Osteoblast (primary cell): ENCODE results near the gene TMEM139. TPM values are rescaled to one million over a fixed set of nuclear protein-coding genes. Genes with fewer than 3 reads are reported as not detected.
A peak's percentile ranks its signal among the peaks of the same experiment; 100 is the strongest.

ENCODE experiments used
- DNase-seq: peaks from one replicate; pipeline ENCODE4 v3.0.0; 2011; ENCODE audit warnings: low spot score, mixed read lengths; ENCODE audit not compliant: insufficient read length; ENCODE audit errors: missing footprints
- H2AFZ ChIP-seq: 2 replicates; pipeline ENCODE4 v1.6.0; 2011; ENCODE audit warnings: mild to moderate bottlenecking, low read length
- H3K27ac ChIP-seq: 2 replicates; pipeline ENCODE4 v1.5.1; 2011; ENCODE audit warnings: mild to moderate bottlenecking, low read depth, low read length, moderate library complexity
- H3K27me3 ChIP-seq: 2 replicates; pipeline ENCODE4 v1.6.0; 2012; ENCODE audit warnings: mild to moderate bottlenecking, control low read depth, inconsistent platforms, low read length, moderate library complexity; ENCODE audit not compliant: insufficient read depth
- H3K36me3 ChIP-seq: 2 replicates; pipeline ENCODE4 v1.5.1; 2011; ENCODE audit warnings: mild to moderate bottlenecking, low read length, control low read depth, moderate library complexity; ENCODE audit not compliant: insufficient read depth
- H3K4me1 ChIP-seq: 2 replicates; pipeline ENCODE4 v1.5.1; 2011; ENCODE audit warnings: mild to moderate bottlenecking, low read length, control low read depth, moderate library complexity; ENCODE audit not compliant: insufficient read depth
- H3K4me2 ChIP-seq: 2 replicates; pipeline ENCODE4 v1.6.0; 2011; ENCODE audit warnings: mild to moderate bottlenecking, low read length; ENCODE audit not compliant: insufficient read depth
- H3K4me3 ChIP-seq: fragments of 200-600 bp; sonication (generic); 3 replicates; pipeline ENCODE4 v1.5.1; 2012; ENCODE audit warnings: mild to moderate bottlenecking, low read length, inconsistent platforms; ENCODE audit not compliant: insufficient read depth
- H3K79me2 ChIP-seq: 2 replicates; pipeline ENCODE4 v1.6.0; 2012; ENCODE audit warnings: mild to moderate bottlenecking, low read length, control low read depth, inconsistent platforms; ENCODE audit not compliant: insufficient read depth
- H3K9me3 ChIP-seq: 2 replicates; pipeline ENCODE4 v1.5.1; 2011; ENCODE audit warnings: low read depth, low read length, control low read depth
- H4K20me1 ChIP-seq: 2 replicates; pipeline ENCODE4 v1.6.0; 2012; ENCODE audit warnings: mild to moderate bottlenecking, low read length, control low read depth; ENCODE audit not compliant: insufficient read depth
- total RNA-seq: library from RNA; depleted of rRNA; stranded (reverse); fragments of >200 nt; gene quantifications from 2 replicates; pipeline ENCODE4 v1.2.3, GENCODE V29; 2012
- TF ChIP-seq, protein P1 (sequence below): IDR thresholded peaks from 2 replicates; pipeline ENCODE4 v1.5.1; 2011; ENCODE audit warnings: mild to moderate bottlenecking, low read depth, low read length, moderate library complexity; ENCODE audit errors: extremely low read depth

Gene TMEM139
- total RNA-seq, 1 donor: not detected

DNA sequence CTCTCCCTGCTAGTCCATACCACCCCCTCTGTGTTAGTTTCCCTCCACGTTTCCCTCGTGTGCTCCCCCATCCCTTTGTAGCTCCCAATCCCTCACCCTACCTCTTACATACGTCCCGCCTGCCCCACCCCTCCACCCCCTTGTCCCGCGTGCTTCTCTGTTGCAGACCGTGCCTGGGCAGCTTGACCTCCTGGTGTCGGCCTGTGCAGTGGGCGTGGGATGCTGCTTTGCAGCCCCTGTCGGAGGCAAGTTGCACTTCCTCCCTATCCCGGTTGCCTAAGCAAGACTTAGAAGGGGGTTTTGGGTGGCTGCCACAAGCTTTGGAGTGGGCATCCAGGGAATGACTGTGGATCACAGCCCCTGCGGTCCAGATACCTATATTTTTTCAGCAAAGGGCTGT is 38.9 kb downstream of the TMEM139 start:
- Histone ChIP-seq H3K4me2 (no peak overlapping the region), H2AFZ (no peak overlapping the region), H3K9me3 (no peaks in the 10 kb centered on the region), H3K79me2 (no peaks in the 10 kb centered on the region), H3K27ac (no peak overlapping the region), H3K27me3 (no peaks in the 10 kb centered on the region), H3K36me3 (no peaks in the 10 kb centered on the region), H3K4me3 (no peak overlapping the region), H3K4me1 (peaks cover 14% of the 10 kb centered on the region), H4K20me1 (no peaks in the 10 kb centered on the region)
- no peak for DNase-seq
- TF ChIP-seq, protein P1, sequence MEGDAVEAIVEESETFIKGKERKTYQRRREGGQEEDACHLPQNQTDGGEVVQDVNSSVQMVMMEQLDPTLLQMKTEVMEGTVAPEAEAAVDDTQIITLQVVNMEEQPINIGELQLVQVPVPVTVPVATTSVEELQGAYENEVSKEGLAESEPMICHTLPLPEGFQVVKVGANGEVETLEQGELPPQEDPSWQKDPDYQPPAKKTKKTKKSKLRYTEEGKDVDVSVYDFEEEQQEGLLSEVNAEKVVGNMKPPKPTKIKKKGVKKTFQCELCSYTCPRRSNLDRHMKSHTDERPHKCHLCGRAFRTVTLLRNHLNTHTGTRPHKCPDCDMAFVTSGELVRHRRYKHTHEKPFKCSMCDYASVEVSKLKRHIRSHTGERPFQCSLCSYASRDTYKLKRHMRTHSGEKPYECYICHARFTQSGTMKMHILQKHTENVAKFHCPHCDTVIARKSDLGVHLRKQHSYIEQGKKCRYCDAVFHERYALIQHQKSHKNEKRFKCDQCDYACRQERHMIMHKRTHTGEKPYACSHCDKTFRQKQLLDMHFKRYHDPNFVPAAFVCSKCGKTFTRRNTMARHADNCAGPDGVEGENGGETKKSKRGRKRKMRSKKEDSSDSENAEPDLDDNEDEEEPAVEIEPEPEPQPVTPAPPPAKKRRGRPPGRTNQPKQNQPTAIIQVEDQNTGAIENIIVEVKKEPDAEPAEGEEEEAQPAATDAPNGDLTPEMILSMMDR: no peak

DNA sequence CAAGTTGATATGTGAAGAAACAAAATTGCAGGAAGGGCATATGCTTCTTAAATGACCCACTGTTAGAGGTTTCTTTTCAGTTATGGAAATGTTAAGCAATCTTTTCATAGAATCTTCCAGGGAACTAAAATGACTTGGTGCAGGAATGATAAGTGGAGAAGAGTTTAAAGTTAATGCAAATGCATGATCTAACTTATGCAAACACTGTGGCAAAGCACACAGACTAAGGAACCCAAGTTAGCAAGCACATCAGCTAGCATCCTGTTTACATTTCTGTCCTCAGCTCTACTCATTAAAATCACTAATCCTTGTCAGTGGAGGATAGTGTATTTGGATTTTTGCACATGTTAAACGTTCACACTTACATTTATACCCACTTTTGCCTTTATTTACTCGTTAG is 40.5 kb downstream of the TMEM139 start:
- no peaks in the 10 kb centered on the region for H3K36me3 ChIP-seq
- H4K20me1 ChIP-seq: no peaks in the 10 kb centered on the region
- peak; percentile 65 for DNase-seq
- H3K4me2 ChIP-seq: no peak overlapping the region
- H3K4me3 ChIP-seq: no peak overlapping the region
- TF ChIP-seq, protein P1: no peak
- H3K27ac ChIP-seq: no peak overlapping the region
- no peaks in the 10 kb centered on the region for H3K27me3 ChIP-seq
- H3K4me1 ChIP-seq: peaks cover 6% of the 10 kb centered on the region
- H3K79me2 ChIP-seq: no peaks in the 10 kb centered on the region
- no peak overlapping the region for H2AFZ ChIP-seq
- H3K9me3 ChIP-seq: no peaks in the 10 kb centered on the region

DNA sequence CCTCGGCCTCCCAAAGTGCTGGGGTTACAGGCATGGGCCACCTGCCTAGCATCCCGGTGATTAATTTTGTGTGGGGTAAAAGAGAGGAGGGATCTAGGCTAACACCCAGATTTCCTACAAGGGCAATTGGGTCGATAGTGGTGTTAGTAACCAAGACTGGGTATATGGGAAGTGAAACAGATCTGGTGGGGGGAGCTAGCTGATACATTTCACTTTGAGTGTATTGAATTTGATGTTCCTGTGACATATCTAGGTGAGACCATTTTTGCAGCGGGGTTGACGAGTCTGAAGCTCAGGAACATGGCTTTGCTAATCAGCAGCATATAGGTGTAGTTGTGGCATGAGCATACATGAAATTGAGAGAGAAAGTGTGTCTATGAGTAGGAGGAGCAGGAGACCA is 43.1 kb downstream of the TMEM139 start:
- no peaks in the 10 kb centered on the region for H4K20me1 ChIP-seq
- no peaks in the 10 kb centered on the region for H3K27me3 ChIP-seq
- H3K9me3 ChIP-seq: no peaks in the 10 kb centered on the region
- DNase-seq: no peak
- H3K4me3 ChIP-seq: no peak overlapping the region
- peaks cover 19% of the 10 kb centered on the region for H3K4me1 ChIP-seq
- no peak overlapping the region for H3K27ac ChIP-seq
- H3K4me2 ChIP-seq: no peak overlapping the region
- H2AFZ ChIP-seq: no peak overlapping the region
- no peaks in the 10 kb centered on the region for H3K79me2 ChIP-seq
- TF ChIP-seq, protein P1: no peak
- H3K36me3 ChIP-seq: no peaks in the 10 kb centered on the region

DNA sequence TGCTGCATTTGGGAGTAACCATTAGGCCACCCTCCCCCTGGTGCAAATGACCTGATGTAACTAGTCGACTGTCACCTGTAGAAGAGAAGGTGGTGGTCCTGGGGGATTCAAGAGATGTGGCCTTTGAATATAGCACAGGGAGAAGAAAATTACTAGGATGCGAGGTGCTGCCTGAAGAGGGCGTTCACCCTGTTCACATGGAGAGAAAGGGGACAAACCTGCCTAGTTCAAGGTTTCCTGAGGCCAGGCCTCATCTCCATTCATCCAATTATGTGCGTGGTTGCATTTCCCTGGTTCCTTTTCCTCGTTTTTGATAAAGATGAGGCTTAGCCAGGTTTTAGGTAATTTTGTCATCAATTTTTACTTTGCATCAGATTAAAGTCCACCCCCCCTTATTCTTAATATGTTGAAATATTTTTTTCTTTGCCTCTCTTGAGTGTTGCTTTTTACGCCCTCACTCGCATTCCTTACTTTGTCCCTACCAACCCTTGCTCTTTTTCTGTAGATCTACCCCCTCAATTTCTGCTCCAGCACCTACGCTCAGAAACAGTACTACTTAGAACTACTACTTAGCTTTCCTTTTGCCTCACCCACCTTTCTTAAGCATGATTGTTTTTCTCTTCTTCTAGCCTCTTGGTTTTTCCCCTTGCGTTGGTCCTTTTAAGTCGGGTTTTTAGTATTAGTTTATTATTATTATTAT is 44.9 kb downstream of the TMEM139 start:
- Histone ChIP-seq H2AFZ (no peak overlapping the region), H3K36me3 (no peaks in the 10 kb centered on the region), H3K27ac (no peak overlapping the region), H3K79me2 (no peaks in the 10 kb centered on the region), H4K20me1 (no peaks in the 10 kb centered on the region), H3K4me2 (no peak overlapping the region), H3K27me3 (no peaks in the 10 kb centered on the region), H3K4me1 (peaks cover 19% of the 10 kb centered on the region), H3K9me3 (no peaks in the 10 kb centered on the region), H3K4me3 (no peak overlapping the region)
- TF ChIP-seq, protein P1: no peak
- DNase-seq: no peak
